GM18505 (cell line): ENCODE results near the gene NCF2.

Source experiments
- ATAC-seq: cut with Tn5 transposase; IDR thresholded peaks from one replicate; pipeline ENCODE4 v1.9.1; 2021; ENCODE audit not compliant: unreplicated experiment
- POLR2A ChIP-seq: IDR thresholded peaks from 4 replicates; pipeline ENCODE4 v1.6.1; 2011; ENCODE audit warnings: borderline replicate concordance; ENCODE audit not compliant: insufficient read depth, insufficient read length; ENCODE audit errors: extremely low read depth

Gene NCF2

GRCh38 chr1:183546427-183546826, 43.8 kb downstream of the NCF2 start:
- no peak for TF ChIP-seq POLR2A
- ATAC-seq = no peak

DNA sequence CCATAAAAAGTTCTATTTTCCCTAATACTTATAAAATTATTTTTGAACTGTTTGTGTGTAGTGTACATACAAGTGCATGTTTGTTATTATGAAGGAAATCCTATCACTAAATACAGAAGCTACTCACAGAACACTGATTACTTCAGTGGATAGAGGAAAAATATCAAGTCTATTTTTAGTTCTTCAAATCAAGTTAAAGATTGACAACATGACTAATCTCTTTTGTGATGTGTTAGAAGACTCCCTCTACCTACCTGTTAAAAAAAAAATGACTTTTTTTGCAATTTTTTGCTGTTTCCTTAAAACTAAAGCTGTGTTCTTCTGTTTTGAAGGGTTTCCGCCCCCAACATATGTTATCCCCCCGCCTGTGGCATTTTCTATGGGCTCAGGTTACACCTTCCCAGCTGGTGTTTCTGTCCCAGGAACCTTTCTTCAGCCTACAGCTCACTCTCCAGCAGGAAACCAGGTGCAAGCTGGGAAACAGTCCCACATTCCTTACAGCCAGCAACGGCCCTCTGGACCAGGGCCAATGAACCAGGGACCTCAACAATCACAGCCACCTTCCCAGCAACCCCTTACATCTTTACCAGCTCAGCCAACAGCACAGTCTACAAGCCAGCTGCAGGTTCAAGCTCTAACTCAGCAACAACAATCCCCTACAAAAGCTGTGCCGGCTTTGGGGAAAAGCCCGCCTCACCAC, 45.5 kb downstream of the NCF2 start:
- no peak for TF ChIP-seq POLR2A
- no peak for ATAC-seq

- no peak for ATAC-seq
- no peak for TF ChIP-seq POLR2A
These were observed 46.5 kb downstream of the NCF2 start for GRCh38 chr1:183543619-183544204.

- ATAC-seq = no peak
- no peak for TF ChIP-seq POLR2A
These were observed 52.9 kb downstream of the NCF2 start for GRCh38 chr1:183537405-183537804.

DNA sequence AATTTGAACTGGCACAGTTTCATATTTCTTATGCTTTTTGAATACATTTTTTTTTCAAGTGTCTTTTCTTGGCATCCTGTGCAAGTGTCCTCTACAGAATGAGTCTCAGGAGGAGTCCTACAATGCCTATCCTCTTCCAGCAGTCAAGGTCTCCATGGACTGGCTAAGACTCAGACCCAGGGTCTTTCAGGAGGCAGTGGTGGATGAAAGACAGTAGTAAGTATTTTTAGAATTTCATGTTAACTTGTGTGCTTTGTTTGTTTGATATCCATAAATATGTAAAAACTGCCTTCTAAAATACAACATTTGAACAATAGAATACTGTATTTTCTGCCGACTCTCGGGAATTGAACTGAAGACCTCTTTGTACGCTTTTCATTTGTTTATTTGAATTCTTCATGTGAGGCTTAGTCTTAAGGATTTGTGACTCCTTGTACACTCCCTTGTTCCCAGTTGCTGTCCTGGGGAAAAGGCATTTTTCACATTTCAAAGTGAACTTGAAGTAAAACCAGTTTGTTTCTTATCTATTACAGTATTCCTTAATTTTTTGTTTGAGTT, 56.6 kb downstream of the NCF2 start:
- no peak for ATAC-seq
- no peak for TF ChIP-seq POLR2A

GRCh38 chr1:183528577-183528976, 61.7 kb downstream of the NCF2 start:
- TF ChIP-seq POLR2A = no peak
- no peak for ATAC-seq

DNA sequence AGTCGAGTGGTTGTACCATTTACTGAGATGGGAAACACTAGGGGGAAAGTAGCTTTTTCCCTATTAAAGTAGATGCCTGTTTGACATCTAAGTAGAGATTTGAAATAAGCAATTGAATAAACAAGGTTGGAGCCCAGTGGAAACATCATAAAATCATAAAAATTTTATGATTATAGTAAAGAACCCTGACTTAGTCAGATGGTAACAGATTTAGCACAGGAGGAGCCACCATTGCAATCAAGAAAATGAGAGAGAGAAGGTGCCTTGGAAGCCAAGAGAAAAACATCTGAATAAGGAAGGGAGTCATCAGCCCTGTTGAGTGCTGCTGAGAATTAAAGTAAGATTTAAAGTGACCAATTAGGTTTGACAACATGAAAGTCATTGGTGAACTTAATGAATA, 68.2 kb downstream of the NCF2 start:
- no peak for ATAC-seq
- no peak for TF ChIP-seq POLR2A

- no peak for TF ChIP-seq POLR2A
- ATAC-seq = no peak
These were observed 69.9 kb downstream of the NCF2 start for GRCh38 chr1:183520379-183520778.

DNA sequence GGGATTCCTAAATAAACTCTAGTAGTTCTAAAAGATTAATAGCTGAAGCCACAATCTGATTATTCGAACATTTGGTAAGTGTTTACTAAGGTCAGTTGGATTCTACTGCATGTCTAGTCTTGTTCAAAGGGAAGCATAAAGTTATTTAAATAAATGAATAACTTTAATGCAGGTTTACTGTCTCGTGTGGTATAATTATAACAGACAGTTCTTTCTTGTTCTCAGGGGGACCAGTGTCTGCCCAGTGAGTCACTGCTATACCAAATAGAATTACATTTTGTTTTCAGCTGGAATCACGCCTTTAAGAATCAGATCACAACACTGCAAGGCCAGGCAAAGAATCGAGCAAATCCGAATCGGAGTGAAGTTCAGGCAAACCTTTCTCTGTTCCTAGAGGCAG, 72.9 kb downstream of the NCF2 start:
- TF ChIP-seq POLR2A = no peak
- ATAC-seq = no peak

GRCh38 chr1:183516725-183517124, 73.5 kb downstream of the NCF2 start:
- ATAC-seq = no peak
- TF ChIP-seq POLR2A = no peak

DNA sequence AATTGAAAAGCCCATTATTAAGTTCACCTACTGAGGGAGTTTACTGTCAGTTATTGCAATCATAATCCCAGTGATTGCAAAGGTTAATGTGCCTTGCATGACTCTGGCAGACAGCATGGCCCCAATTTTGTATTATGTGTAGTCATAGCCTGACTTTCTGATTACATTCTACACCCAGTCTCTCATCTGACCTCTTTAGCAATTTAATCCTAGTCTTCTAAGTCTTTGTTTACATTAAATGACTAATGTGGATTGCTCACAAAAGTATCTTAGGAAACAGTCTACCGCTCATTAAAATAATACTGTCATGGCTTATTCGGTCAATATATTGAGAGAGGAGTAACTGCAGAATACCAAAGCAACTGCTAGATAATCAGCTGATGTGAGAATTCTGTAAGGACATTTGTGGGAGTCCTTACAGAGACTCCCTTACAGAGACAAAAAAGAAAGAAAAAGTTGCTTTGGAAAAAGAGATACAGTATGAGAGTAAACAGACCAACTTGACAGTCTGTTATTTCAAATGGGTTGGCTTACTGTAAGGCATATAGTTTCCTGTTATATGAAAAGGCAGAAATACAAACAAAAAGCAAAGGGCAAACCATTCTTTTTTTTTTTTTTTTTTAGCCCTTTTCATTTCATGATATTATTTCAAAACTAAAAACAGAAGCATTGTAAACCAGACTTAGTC, 75.1 kb downstream of the NCF2 start:
- no peak for TF ChIP-seq POLR2A
- ATAC-seq = no peak

DNA sequence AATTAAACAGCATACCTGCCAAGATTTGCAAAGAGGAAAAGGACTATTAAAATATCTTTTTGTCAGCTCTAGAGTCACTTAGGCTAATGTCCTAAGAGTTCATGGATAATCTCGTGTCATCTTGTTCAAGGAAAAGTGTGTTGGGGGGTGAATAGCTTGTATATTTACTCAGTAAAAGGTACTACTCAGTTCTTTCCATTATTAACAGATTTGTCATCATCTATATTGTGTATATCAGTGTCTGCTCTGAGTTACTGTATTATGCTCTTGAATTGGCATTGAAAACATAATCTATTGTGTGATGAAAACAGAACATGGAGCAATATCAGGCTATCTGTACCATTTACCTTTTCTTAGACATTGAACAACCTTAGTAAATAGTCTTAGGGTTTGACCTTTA, 76.0 kb downstream of the NCF2 start:
- ATAC-seq = no peak
- no peak for TF ChIP-seq POLR2A

- TF ChIP-seq POLR2A = no peak
- no peak for ATAC-seq
These were observed 77.8 kb downstream of the NCF2 start for GRCh38 chr1:183512450-183512849.

DNA sequence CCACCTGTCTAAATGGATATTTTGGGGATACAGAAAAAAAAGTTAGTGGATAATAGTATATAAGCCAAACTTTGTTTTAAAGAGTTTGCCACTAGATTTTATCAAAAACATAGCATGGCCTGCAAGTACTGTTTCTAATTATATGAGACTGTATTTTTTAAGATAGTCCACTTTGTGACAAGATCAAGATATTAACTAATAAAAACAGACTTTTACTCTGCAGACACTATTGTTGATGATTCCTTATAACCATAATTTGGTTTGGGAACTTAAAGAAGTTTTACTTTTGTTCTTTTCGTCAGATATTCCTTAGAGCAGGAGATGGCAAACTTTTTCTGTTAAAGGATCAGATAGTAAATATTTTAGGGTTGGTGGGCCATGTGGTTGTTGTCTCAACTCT, 81.6 kb downstream of the NCF2 start:
- TF ChIP-seq POLR2A = no peak
- ATAC-seq = no peak
